GM18858 (cell line): ENCODE measurements around the gene CCDC136.

Source experiments
- ATAC-seq: cut with Tn5 transposase; IDR thresholded peaks from one replicate; pipeline ENCODE4 v1.9.1; 2021; ENCODE audit not compliant: unreplicated experiment

The CCDC136 gene

DNA sequence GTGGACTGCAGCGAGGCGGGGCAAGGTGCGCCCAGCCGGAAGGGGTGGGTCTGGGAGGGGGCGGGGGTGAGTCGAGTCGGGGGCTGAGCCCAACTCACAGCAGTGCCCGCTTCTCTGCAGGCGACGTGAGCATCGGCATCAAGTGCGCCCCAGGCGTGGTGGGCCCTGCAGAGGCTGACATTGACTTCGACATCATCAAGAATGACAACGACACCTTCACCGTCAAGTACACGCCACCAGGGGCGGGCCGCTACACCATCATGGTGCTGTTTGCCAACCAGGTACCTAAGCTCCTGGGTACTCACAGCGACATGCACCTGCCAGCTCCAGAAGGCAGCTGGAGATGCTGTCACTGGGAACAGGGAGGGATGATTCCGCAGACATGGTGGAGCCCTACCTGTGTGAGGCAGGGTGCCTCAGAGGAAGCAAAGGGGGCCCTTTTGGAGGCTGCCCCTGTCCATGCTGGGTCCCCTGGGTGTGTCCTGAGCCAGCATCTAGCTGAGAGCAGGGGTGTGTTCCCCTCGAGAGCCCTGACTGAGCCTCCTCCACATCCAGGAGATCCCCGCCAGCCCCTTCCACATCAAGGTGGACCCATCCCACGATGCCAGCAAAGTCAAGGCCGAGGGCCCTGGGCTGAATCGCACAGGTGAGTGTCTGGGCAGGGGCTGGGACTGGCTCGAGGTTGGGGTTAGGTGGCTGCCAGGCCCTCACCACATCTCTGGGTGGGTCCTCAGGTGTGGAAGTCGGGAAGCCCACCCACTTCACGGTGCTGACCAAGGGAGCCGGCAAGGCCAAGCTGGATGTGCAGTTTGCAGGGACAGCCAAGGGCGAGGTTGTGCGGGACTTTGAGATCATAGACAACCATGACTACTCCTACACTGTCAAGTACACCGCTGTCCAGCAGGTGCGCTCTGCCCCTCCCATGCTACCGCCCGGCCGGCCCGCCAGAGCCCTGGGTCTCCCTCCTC, 51.2 kb downstream of the CCDC136 start:
- no peak for ATAC-seq

DNA sequence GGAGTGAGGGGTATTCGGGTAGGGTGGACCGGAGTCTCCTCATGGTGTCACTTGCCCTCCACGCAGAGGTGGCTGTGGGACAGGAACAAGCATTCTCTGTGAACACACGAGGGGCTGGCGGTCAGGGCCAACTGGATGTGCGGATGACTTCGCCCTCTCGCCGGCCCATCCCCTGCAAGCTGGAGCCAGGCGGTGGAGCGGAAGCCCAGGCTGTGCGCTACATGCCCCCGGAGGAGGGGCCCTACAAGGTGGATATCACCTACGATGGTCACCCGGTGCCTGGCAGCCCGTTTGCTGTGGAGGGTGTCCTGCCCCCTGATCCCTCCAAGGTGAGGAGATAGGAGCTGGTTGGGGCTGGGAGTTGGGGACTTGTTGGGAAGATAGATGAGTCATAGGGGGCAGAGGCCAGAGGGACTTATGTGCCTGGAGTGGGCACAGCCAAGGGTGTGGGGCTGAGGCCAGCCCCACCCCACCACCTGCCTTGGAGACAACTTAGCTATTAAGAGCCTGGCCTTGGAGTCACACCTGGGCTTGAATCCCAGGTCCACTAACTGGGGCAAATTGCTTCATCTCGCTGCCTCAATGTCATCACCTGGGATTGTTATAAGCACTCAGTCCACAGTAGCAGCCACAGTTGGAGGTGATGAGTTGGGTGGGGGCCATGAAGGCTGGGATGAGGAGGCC, 52.3 kb downstream of the CCDC136 start:
- no peak for ATAC-seq

DNA sequence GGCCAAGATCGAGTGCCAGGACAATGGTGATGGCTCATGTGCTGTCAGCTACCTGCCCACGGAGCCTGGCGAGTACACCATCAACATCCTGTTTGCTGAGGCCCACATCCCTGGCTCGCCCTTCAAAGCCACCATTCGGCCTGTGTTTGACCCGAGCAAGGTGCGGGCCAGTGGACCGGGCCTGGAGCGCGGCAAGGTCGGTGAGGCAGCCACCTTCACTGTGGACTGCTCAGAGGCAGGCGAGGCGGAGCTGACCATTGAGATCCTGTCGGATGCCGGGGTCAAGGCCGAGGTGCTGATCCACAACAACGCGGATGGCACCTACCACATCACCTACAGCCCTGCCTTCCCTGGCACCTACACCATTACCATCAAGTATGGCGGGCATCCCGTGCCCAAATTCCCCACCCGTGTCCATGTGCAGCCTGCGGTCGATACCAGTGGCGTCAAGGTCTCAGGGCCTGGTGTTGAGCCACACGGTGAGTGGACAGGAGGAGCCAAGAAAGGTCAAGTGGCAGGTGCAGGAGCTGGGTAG, 53.1 kb downstream of the CCDC136 start:
- ATAC-seq = no peak

DNA sequence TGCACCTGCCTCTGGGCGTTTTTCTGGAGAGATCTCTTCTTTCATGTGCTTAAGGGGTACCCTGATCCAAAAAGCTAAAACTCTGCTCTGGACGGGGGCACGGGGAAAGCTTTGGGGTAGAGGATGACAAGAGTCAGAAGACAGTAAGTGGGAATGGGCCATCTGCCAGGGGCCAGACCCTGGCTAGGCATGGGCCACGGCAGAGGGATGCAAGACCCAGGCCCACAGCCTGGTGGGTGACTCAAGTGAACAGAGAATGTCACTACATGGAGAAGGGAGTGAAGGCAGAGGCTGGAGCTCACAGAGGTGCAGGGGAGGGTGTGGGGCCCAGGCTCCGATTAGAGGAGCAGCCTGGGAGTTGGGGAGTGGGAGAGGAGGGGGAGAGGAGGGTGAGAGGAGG, 53.7 kb downstream of the CCDC136 start:
- no peak for ATAC-seq

DNA sequence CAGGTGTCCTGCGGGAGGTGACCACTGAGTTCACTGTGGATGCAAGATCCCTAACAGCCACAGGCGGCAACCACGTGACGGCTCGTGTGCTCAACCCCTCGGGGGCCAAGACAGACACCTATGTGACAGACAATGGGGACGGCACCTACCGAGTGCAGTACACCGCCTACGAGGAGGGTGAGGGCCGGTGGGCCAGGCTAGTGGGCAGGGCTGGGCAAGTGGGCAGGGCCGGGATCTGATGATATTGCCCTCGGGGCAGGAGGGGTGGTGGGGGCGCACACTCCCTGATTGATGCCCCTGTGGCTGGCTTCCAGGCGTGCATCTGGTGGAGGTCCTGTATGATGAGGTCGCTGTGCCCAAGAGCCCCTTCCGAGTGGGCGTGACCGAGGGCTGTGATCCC, 54.2 kb downstream of the CCDC136 start:
- ATAC-seq = no peak

DNA sequence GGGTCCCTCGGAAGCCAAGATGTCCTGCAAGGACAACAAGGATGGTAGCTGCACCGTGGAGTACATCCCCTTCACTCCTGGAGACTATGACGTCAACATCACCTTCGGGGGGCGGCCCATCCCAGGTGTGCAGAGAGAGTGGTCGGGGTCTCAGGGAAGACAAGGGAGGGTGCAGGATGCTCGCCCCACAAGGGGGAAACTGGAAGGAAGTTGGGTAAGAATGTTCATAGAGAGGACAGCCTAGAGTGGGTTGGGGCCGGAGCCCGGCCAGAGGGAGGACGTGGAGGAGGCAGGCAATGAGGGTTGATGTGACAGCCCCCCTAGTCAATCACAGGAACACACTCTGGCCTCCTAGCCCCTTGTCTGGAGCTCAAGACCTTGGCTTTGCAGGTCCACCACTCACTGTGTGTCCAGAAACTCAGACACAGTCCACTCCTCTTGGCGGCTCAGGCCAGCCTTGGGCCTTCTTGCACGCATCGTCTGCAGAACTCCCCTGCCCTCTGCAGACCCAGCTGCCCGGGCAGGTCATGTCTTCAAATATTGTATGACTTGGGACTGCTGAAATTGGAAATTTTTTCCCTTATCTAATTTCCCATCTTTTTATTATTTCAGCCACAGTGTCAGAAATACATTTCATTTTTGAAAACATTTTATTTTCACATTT, 55.1 kb downstream of the CCDC136 start:
- no peak for ATAC-seq

DNA sequence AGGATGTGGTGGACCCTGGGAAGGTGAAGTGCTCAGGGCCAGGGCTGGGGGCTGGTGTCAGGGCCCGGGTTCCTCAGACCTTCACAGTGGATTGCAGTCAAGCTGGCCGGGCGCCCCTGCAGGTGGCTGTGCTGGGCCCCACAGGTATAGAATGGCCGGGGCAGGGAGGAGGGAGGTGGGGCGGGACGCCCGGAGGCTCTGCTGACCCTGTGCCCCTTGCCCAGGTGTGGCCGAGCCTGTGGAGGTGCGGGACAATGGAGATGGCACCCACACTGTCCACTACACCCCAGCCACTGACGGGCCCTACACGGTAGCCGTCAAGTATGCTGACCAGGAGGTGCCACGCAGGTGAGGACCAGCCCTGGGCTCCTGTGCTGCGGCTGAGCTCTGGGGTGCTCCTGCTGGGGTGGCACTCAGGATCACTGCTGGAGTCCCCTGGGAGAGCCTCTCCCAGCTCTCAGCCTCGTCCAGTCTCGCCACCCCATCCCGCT, 56.0 kb downstream of the CCDC136 start:
- no peak for ATAC-seq

DNA sequence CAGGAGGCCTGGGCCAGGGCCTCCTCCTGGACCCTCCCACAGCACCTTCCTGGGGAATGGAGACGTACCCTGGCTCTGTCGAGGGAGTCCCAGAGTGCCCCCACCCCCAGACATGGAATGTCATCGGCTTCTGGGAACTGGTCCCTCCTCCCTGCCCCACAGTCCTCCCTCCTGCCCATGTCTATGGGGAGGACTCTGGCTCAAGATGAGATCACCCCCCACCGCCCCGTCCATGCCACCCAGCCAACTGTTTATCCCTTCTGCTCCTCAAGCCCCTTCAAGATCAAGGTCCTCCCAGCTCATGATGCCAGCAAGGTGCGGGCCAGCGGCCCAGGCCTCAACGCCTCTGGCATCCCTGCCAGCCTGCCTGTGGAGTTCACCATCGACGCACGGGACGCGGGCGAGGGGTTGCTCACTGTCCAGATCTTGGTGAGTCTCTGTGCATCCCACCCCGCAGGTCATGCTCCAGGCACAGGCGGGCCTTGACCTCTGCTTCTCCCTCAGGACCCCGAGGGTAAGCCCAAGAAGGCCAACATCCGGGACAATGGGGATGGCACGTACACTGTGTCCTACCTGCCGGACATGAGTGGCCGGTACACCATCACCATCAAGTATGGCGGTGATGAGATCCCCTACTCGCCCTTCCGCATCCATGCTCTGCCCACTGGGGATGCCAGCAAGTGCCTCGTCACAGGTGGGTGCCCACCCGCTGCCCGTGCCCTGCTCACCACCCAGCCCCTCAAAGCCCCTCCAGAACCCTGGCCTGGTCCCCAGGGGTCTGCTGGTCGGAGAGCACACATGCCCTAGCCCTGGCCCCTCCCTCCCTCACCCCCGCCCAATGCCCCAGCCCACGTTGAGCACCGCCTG, 56.8 kb downstream of the CCDC136 start:
- no peak for ATAC-seq

DNA sequence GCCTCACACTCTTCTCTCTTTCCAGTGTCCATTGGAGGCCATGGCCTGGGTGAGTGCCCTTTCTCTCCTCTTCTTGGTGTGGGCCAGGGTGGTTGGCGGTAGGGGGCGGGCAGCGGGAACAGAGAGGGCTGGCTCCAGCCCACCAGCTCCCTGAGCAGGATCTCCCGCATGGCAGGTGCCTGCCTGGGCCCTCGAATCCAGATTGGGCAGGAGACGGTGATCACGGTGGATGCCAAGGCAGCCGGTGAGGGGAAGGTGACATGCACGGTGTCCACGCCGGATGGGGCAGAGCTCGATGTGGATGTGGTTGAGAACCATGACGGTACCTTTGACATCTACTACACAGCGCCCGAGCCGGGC, 57.4 kb downstream of the CCDC136 start:
- ATAC-seq = no peak

DNA sequence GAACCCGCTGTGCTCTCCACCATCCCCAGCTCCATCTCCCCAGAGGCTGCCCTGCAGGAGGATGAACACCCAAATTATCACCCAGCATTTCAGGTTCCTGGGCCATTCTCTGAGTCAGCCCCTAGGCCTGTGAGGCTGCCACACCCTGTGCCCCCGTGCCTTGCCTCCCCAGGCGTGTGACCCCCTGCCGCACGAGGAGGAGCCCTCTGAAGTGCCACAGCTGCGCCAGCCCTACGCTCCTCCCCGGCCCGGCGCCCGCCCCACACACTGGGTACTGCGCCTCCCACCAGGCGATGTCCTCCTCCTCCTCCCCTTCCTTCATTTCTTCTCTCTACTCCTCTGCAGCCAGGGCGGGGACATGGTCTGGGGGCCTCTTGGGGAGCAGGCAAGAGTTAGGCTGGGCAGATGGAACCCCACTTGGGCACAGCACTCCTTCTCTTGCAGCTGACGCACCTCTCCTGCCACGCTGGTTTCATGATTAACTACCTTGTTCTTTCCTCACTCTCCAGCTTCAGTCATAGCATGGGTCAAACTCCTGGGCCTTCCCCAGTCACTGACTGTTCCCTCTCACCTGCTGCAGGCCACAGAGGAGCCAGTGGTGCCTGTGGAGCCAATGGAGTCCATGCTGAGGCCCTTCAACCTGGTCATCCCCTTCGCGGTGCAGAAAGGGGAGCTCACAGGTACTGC, 58.2 kb downstream of the CCDC136 start:
- no peak for ATAC-seq

DNA sequence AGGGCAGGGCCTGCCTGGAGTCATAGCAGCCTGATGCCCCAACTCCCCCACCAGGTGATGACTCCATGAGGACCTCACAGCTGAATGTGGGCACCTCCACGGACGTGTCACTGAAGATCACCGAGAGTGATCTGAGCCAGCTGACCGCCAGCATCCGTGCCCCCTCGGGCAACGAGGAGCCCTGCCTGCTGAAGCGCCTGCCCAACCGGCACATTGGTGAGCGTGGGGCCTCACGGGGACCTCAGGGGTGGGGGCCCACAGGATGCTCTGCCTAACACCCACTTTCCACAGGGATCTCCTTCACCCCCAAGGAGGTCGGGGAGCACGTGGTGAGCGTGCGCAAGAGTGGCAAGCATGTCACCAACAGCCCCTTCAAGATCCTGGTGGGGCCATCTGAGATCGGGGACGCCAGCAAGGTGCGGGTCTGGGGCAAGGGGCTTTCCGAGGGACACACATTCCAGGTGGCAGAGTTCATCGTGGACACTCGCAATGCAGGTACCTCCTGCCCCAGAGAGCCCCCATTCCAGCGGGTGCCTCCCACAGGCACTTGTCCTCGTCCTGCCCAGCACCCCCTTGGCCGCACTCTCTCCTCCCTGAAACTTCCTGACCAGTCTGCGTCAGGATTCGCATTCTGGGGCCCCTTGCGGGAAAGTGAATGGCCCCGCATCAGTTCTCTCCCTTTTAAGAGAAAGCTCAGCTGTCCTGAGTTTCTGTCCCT, 60.9 kb downstream of the CCDC136 start:
- no peak for ATAC-seq

DNA sequence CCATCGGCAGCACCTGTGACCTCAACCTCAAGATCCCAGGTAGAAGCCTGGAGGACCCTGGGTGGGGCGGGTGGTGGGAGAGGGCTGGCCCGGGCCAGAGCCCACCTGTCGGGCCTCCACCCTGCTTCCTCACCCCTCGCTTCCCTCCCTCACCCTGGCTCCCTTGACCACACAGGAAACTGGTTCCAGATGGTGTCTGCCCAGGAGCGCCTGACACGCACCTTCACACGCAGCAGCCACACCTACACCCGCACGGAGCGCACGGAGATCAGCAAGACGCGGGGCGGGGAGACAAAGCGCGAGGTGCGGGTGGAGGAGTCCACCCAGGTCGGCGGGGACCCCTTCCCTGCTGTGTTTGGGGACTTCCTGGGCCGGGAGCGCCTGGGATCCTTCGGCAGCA, 62.0 kb downstream of the CCDC136 start:
- no peak for ATAC-seq

DNA sequence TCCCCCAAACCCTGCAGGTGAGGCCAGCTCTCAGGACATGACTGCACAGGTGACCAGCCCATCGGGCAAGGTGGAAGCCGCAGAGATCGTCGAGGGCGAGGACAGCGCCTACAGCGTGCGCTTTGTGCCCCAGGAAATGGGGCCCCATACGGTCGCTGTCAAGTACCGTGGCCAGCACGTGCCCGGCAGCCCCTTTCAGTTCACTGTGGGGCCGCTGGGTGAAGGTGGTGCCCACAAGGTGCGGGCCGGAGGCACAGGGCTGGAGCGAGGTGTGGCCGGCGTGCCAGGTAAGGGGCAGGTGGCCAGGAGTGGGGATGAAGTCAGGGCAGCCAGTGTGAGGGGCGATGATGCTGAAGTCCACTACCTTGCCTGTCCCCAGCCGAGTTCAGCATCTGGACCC, 62.6 kb downstream of the CCDC136 start:
- ATAC-seq = no peak

DNA sequence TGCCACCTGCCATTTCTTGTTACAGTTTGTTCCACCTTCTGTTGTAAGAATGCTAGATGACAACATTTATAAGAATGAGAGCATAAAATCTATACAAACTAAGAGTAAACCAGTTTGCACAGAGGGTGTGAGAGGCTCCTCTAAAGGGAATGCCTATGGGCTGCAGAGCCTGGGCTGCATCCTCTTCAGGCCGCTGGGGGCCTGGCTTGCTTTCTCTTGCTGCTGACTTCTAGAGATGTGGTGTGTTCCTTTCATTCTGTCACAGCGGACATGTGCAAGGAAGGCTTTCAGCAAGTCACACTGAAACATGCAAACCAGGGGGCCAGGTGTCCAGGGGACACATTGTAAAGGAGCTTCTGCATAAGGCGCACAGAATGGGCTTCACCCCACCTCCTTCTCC, 63.8 kb downstream of the CCDC136 start:
- ATAC-seq = no peak

DNA sequence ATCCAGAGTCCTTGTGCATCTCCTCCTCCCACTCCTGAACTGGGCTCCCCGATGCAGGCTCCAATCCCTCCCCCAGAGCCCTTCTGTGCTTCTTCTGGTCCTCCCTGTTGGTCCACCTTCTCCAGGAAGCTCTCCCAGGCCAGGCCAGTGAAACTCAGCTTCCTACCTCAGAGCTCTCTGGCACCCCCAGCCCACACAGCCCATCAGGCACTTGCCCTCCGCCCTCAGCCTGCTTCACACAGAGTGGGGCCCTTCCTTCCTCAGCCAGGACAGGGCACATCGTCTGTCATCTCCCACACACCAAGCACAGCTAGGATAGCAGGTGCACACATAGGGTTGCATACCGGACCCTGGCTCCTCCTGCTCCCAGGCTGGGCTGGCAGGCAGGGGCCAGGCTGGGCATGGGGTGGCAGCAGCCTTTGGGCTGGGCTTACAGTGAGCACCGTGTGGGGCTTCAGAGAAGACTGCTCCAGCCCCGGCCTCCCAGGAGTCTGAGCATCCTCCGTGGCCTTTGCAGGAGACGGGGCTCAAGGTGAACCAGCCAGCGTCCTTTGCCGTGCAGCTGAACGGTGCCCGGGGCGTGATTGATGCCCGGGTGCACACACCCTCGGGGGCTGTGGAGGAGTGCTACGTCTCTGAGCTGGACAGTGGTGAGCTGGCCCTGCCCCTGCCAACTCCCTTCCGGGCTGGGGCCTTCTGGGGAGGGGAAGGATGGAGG, 64.4 kb downstream of the CCDC136 start:
- ATAC-seq = no peak

DNA sequence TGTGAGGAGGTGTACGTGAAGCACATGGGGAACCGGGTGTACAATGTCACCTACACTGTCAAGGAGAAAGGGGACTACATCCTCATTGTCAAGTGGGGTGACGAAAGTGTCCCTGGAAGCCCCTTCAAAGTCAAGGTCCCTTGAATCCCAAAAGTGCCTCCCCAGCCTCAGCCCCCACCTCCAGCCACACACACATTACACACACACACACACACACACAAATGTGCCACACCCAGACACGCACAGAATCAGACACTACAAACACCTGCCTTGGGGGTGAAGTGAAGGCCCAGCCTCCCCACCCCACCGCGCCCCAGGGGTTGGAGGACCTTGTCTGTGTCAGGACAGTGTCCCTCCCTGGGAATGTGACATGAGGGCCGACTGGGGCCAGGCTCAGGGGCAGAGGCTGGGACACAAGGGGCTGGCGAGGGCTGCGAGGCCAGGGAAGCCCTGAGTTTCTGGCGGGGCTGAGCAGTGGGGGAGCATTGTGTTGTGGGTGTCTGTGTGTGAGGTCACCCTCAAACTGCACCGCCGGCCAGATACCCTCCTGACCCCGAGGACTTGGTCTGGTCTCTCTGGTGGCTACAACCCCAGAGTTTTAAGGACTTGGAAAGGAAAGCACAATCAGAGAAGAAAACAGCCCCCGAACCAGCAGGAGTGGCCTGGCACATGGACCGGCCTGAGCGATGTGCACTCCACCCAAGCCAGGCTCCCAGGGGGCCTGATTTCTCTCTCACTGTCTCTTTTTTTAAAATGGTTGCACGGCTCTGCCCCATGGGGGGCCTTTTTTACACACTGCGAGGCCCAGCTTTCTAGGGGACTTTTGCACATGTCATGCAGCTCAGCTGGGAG, 66.8 kb downstream of the CCDC136 start:
- ATAC-seq = no peak

DNA sequence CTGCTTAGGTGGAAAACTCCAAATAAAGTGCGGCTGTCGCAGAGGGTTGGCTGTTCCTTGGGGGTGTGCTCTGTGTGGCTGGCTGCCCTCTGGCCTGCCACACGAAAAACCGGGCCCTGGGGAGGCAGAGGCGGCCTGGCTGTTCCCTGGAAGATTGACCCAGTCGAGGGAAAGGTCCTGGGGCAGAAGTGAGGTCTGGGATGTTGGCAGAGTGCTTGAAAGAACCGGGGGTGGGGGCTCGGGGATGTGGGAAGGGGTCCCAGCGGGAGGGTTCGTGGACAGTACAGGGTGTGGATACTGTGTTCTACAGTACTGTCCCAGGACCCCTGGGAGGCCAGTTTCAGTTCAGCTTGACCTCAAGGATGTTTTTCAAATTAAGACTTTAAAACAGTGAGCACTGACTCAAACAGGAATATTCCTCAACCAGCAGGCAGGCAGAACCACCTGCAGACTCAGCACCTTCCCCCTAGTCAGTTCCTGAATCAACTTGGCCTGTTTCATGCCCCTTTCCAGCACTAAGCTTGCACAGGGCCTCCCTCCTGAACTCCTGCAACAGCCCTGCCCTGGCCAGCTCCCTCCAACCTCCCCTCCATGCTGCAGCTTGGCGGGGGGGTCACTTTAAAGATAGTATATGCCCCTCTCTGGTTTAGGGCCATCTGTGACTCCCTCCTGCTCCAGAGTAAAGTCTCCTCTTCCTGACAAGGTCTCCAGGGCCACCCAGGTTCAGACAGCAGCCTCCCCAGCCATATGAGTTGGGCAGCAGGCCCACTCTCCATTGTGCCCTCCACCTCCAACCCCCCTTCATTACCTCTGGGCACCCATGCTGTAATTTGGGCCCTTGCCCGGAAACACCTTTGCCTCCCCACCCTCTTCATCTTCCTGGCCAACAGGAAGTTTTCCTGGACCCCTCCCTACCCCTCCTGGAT, 67.7 kb downstream of the CCDC136 start:
- no peak for ATAC-seq
